Nephron (organoid): Measurements from ENCODE around the gene IFIT3.

Experiments
- H3K27ac Mint-ChIP-seq, 3 experiments: 2 replicates each; pipeline ENCODE4 v1.8.0; 2020; ENCODE audit warnings: mixed read lengths in 3 of 3, mild to moderate bottlenecking in 2 of 3, moderate library complexity in 1 of 3
- H3K27me3 Mint-ChIP-seq: 2 replicates; pipeline ENCODE4 v1.8.0; 2021; ENCODE audit warnings: low read depth, mild to moderate bottlenecking, moderate library complexity, mixed read lengths
- H3K36me3 Mint-ChIP-seq: 2 replicates; pipeline ENCODE4 v1.8.0; 2020; ENCODE audit warnings: low read depth, mixed read lengths
- H3K4me1 Mint-ChIP-seq: 2 replicates; pipeline ENCODE4 v1.8.0; 2020; ENCODE audit warnings: mixed read lengths
- H3K4me3 Mint-ChIP-seq, 3 experiments: 2 replicates each; pipeline ENCODE4 v1.8.0; 2020; ENCODE audit warnings: mild to moderate bottlenecking in 3 of 3, mixed read lengths in 3 of 3, moderate library complexity in 2 of 3
- H3K9me3 Mint-ChIP-seq: 2 replicates; pipeline ENCODE4 v1.8.0; 2020; ENCODE audit warnings: mixed read lengths
- TF ChIP-seq, protein P1 (sequence below), 3 experiments: fragments of 200-600 bp; sonication (generic); IDR thresholded peaks; one replicate each; pipeline ENCODE4 v1.5.0; 2021; ENCODE audit warnings: antibody characterized with exemption in 3 of 3; ENCODE audit not compliant: unreplicated experiment in 3 of 3

Gene IFIT3

DNA sequence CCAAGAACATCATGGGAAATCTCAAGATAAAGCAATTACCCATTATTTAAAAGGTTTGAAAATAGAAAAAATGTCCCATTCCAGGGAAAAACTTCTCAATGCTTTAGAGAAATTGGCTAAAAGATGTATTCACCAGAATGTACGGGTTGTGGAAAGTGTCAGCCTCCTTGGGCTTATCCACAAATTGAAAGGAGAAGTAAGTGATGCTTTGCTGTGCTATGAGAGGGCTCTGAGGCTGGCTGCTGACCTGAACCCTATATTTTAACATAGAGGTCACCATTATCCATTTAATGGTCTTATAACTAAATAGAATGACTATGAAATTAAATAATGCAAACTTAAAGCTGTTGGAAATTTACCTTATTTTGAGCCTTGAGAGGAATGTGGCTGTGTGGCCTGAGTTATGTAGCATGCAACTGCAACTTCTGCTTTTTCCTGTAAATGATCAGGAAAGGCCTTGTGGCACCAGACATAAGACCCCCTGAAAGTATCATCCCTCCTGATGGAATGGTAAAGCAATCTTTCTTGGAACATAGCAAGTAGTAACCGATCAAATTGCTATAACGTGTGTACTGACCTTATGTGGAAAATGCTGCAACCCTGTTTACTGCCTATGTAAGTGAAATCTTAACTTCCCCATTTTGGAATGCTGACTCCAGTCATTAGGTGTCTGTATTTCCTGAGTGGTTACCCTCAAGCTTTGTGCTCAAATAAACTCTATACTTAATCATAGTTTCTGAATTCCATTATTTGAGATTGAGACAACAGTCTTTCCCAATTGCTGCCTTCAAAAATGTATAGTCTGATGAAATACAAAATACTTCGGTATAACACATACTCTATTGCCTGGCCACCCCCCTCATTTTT lies 56.9 kb downstream of the IFIT3 start:
- Mint-ChIP-seq H3K27ac (no peak overlapping the region), H3K4me3 (no peak overlapping the region), H3K4me1 (no peaks in the 10 kb centered on the region), H3K9me3 (no peaks in the 10 kb centered on the region), H3K36me3 (no peaks in the 10 kb centered on the region), H3K27me3 (no peaks in the 10 kb centered on the region)
- TF ChIP-seq, protein P1, sequence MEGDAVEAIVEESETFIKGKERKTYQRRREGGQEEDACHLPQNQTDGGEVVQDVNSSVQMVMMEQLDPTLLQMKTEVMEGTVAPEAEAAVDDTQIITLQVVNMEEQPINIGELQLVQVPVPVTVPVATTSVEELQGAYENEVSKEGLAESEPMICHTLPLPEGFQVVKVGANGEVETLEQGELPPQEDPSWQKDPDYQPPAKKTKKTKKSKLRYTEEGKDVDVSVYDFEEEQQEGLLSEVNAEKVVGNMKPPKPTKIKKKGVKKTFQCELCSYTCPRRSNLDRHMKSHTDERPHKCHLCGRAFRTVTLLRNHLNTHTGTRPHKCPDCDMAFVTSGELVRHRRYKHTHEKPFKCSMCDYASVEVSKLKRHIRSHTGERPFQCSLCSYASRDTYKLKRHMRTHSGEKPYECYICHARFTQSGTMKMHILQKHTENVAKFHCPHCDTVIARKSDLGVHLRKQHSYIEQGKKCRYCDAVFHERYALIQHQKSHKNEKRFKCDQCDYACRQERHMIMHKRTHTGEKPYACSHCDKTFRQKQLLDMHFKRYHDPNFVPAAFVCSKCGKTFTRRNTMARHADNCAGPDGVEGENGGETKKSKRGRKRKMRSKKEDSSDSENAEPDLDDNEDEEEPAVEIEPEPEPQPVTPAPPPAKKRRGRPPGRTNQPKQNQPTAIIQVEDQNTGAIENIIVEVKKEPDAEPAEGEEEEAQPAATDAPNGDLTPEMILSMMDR (IDR thresholded peaks at IDR 0.05; ENCODE audit: unreplicated experiment in 3 of 3), result no peak

DNA sequence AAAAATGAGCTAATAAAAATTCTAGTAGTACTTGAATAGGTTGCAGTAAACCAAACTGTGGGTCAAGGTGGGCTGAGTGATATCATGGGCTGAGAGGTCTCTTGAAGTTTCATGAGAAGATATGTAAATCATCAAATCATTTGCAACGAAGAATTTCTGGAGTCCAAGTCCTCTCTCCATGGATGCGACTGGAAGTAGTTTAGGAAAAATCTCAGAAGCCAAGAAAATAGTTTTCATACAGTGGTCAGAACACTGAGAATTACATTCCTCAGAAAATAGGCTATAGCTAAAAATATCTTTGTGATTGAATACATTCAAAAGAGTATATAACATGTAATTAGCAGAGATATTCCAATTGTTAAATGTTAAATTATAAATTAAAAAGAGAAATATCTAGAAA lies 61.0 kb downstream of the IFIT3 start:
- no peaks in the 10 kb centered on the region for H3K27me3 Mint-ChIP-seq
- TF ChIP-seq, protein P1 (IDR thresholded peaks at IDR 0.05; ENCODE audit: unreplicated experiment in 3 of 3), result no peak
- H3K4me1 Mint-ChIP-seq, result peaks cover 23% of the 10 kb centered on the region
- no peak overlapping the region for H3K27ac Mint-ChIP-seq
- H3K36me3 Mint-ChIP-seq, result no peaks in the 10 kb centered on the region
- H3K4me3 Mint-ChIP-seq, result no peak overlapping the region
- no peaks in the 10 kb centered on the region for H3K9me3 Mint-ChIP-seq

DNA sequence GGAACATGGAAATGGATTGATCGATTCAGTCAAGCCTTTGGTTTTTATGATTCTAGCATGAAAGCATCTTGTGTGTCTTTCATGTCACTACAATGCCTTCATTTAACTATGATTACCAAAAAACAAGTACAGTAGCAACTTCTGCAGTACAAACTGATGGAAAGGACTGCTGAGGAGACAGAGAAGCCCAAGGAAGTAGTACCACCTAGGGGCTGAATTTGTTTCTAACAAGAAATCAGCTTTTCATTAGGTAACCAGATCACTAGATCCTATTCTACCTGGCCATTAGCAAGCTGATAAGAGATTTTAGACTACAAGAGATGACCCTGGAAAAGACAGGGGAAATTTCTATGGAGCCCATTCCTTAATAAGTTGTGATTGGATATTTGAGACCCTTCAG lies 61.5 kb downstream of the IFIT3 start:
- no peak overlapping the region for H3K4me3 Mint-ChIP-seq
- TF ChIP-seq, protein P1 (IDR thresholded peaks at IDR 0.05; ENCODE audit: unreplicated experiment in 3 of 3), result peak; percentile 46 to 53 (median 51)
- H3K27ac Mint-ChIP-seq, result no peak overlapping the region
- H3K9me3 Mint-ChIP-seq, result no peaks in the 10 kb centered on the region
- H3K4me1 Mint-ChIP-seq, result peaks cover 23% of the 10 kb centered on the region
- no peaks in the 10 kb centered on the region for H3K36me3 Mint-ChIP-seq
- H3K27me3 Mint-ChIP-seq, result no peaks in the 10 kb centered on the region
